ENCODE results near the gene RIMS4. TPM values are rescaled to one million over a fixed set of nuclear protein-coding genes. Genes with fewer than 3 reads are reported as not detected.

Gene RIMS4
- total and polyA plus RNA-seq, 2 donors: 0.14 to 0.21 TPM

DNA sequence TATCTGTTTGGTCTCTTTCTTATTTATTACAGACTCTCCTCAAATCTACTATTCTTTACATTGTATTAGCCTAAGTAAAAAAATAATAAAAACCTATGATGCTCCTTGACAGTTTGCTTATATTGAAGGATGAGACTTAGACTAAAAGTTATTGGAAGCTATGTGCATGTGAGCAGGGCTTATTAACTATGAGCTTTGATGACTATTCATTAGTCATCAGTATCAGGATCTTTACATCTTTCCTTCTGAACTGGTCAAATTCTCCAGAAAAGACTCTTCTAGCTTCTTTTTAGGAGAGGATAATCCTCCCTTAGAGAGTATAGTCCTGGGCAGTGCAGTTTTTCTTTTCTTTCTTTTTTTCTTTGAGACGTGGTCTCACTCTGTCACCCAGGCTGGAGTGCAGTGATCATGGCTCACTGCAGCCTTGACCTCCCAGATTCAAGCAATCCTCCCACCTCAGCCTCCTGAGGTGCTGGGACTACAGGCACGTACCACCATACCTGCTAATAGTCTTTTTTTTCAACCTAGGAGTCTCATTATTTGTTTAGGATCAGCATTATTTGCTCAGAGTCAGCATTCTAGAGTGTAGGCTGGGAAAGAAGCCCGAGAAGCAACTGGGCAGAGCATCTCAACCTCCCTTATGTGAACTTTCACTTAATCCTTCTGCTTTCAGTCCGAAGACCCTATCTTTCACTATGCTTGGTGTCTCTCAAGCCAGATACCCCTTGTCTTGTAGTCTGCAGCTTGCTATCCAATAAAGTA, 38.1 kb upstream of the RIMS4 start:
- Histone ChIP-seq H3K4me3 (ENCODE audit: low read length in 2 of 2) (no peak overlapping the region), H3K27me3 (ENCODE audit: control insufficient read depth in 2 of 2, insufficient read depth in 1 of 2, low read length in 1 of 2) (no peaks in the 10 kb centered on the region), H3K4me1 (ENCODE audit: control insufficient read depth in 2 of 2, insufficient read depth in 2 of 2, low read length in 2 of 2) (no peaks in the 10 kb centered on the region), H3K27ac (ENCODE audit: low read depth in 1 of 2, low read length in 1 of 2) (no peak overlapping the region), H3K9me3 (ENCODE audit: control insufficient read depth in 2 of 2, insufficient read depth in 1 of 2, low read length in 1 of 2) (no peaks in the 10 kb centered on the region), H3K36me3 (ENCODE audit: control insufficient read depth in 2 of 2, insufficient read depth in 2 of 2, low read length in 1 of 2) (no peaks in the 10 kb centered on the region)
- no peak for DNase-seq (ENCODE audit: low read depth in 6 of 9, low spot score in 9 of 9)
- WGBS: 93% methylated on average over 4 of the region's 4 CpGs

DNA sequence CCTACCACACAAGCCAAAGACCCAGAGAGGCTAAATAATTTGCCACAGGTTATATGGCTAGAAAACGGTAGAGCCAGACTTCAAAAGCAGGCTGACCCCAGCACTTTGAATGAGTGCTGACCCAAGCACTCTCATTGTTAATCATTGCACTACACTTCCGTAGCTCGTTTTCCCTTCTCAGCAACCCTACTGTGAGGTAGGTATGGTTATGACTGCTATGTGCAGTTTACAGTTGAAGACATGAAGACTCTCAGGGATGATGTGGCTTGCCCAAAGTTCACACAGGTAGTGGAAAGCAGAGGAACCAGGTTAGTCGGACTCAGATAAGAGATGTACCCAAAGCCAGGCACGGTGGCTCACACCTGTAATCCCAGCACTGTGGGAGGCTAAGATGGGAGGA, 33.5 kb upstream of the RIMS4 start:
- no peaks in the 10 kb centered on the region for H3K27me3 ChIP-seq (ENCODE audit: control insufficient read depth in 2 of 2, insufficient read depth in 1 of 2, low read length in 1 of 2)
- no peak overlapping the region for H3K27ac ChIP-seq (ENCODE audit: low read depth in 1 of 2, low read length in 1 of 2)
- WGBS: 91% methylated on average over 5 of the region's 5 CpGs
- no peaks in the 10 kb centered on the region for H3K36me3 ChIP-seq (ENCODE audit: control insufficient read depth in 2 of 2, insufficient read depth in 2 of 2, low read length in 1 of 2)
- no peaks in the 10 kb centered on the region for H3K9me3 ChIP-seq (ENCODE audit: control insufficient read depth in 2 of 2, insufficient read depth in 1 of 2, low read length in 1 of 2)
- no peak for DNase-seq (ENCODE audit: low read depth in 6 of 9, low spot score in 9 of 9)
- H3K4me3 ChIP-seq (ENCODE audit: low read length in 2 of 2): no peak overlapping the region
- no peaks in the 10 kb centered on the region for H3K4me1 ChIP-seq (ENCODE audit: control insufficient read depth in 2 of 2, insufficient read depth in 2 of 2, low read length in 2 of 2)

DNA sequence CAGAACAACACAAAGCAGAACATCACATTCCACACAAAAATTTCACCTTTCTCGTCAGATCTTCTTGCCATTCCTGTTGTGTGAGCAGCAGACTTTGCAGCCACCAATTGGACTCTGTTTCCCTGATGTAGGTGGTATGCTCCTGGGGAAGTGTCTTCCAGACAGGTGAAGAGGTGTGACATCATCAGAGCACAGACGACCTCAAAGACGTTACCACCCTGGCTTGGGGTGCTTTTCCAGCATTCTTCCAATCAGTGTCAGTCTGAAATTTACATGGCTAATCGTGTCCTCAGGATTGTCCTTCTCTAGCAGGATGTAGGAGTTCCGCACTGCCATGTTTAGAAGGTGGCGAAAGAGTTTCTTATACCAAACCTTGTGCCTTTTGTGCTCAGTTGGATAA, 31.6 kb upstream of the RIMS4 start:
- DNase-seq (ENCODE audit: low read depth in 6 of 9, low spot score in 9 of 9): no peak
- Histone ChIP-seq H3K27ac (ENCODE audit: low read depth in 1 of 2, low read length in 1 of 2) (no peak overlapping the region), H3K27me3 (ENCODE audit: control insufficient read depth in 2 of 2, insufficient read depth in 1 of 2, low read length in 1 of 2) (peaks cover 0 to 3% of the 10 kb centered on the region in 2 donors), H3K4me1 (ENCODE audit: control insufficient read depth in 2 of 2, insufficient read depth in 2 of 2, low read length in 2 of 2) (no peaks in the 10 kb centered on the region), H3K9me3 (ENCODE audit: control insufficient read depth in 2 of 2, insufficient read depth in 1 of 2, low read length in 1 of 2) (no peaks in the 10 kb centered on the region), H3K4me3 (ENCODE audit: low read length in 2 of 2) (no peak overlapping the region), H3K36me3 (ENCODE audit: control insufficient read depth in 2 of 2, insufficient read depth in 2 of 2, low read length in 1 of 2) (no peaks in the 10 kb centered on the region)
- 84% methylated on average over 6 of the region's 6 CpGs for WGBS

- no peak overlapping the region for H3K27ac ChIP-seq (ENCODE audit: low read depth in 1 of 2, low read length in 1 of 2)
- peaks cover 0 to 3% of the 10 kb centered on the region in 2 donors for H3K27me3 ChIP-seq (ENCODE audit: control insufficient read depth in 2 of 2, insufficient read depth in 1 of 2, low read length in 1 of 2)
- DNase-seq (ENCODE audit: low read depth in 6 of 9, low spot score in 9 of 9): no peak
- no peaks in the 10 kb centered on the region for H3K9me3 ChIP-seq (ENCODE audit: control insufficient read depth in 2 of 2, insufficient read depth in 1 of 2, low read length in 1 of 2)
- 94% methylated on average over 5 of the region's 5 CpGs for WGBS
- no peaks in the 10 kb centered on the region for H3K36me3 ChIP-seq (ENCODE audit: control insufficient read depth in 2 of 2, insufficient read depth in 2 of 2, low read length in 1 of 2)
- no peaks in the 10 kb centered on the region for H3K4me1 ChIP-seq (ENCODE audit: control insufficient read depth in 2 of 2, insufficient read depth in 2 of 2, low read length in 2 of 2)
- no peak overlapping the region for H3K4me3 ChIP-seq (ENCODE audit: low read length in 2 of 2)
These were observed 30.5 kb upstream of the RIMS4 start for GRCh38 chr20:44840826-44841225.

DNA sequence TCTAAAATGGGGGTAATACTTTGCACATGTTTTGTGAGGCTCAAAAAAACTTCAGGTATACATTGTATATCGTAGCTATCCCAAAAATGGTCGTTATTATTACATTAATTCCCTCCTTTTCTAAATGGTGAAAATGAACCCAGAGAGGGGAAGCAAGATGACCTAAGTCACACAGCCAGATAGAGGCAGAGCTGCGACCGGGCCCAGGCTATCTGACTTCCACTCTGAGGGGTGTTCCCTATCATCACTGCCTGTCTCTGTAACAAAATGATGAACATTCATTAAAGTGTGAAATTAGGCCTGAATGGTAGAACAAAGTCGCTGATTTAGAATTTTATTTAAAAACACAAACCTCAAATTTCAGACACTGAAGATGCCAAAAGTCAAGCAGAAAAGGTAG, 29.1 kb upstream of the RIMS4 start:
- Histone ChIP-seq H3K4me3 (ENCODE audit: low read length in 2 of 2) (no peak overlapping the region), H3K27ac (ENCODE audit: low read depth in 1 of 2, low read length in 1 of 2) (no peak overlapping the region), H3K9me3 (ENCODE audit: control insufficient read depth in 2 of 2, insufficient read depth in 1 of 2, low read length in 1 of 2) (no peaks in the 10 kb centered on the region), H3K36me3 (ENCODE audit: control insufficient read depth in 2 of 2, insufficient read depth in 2 of 2, low read length in 1 of 2) (no peaks in the 10 kb centered on the region), H3K27me3 (ENCODE audit: control insufficient read depth in 2 of 2, insufficient read depth in 1 of 2, low read length in 1 of 2) (peaks cover 0 to 3% of the 10 kb centered on the region in 2 donors), H3K4me1 (ENCODE audit: control insufficient read depth in 2 of 2, insufficient read depth in 2 of 2, low read length in 2 of 2) (no peaks in the 10 kb centered on the region)
- DNase-seq (ENCODE audit: low read depth in 6 of 9, low spot score in 9 of 9): no peak
- 86% methylated on average over 5 of the region's 5 CpGs for WGBS

GRCh38 chr20:44838521-44838920, 28.2 kb upstream of the RIMS4 start:
- peaks cover 0 to 3% of the 10 kb centered on the region in 2 donors for H3K27me3 ChIP-seq (ENCODE audit: control insufficient read depth in 2 of 2, insufficient read depth in 1 of 2, low read length in 1 of 2)
- WGBS: 92% methylated on average over 1 of the region's 1 CpG
- H3K36me3 ChIP-seq (ENCODE audit: control insufficient read depth in 2 of 2, insufficient read depth in 2 of 2, low read length in 1 of 2): no peaks in the 10 kb centered on the region

GRCh38 chr20:44837946-44838345, 27.6 kb upstream of the RIMS4 start:
- no peak overlapping the region for H3K27ac ChIP-seq (ENCODE audit: low read depth in 1 of 2, low read length in 1 of 2)
- H3K36me3 ChIP-seq (ENCODE audit: control insufficient read depth in 2 of 2, insufficient read depth in 2 of 2, low read length in 1 of 2): no peaks in the 10 kb centered on the region
- H3K4me1 ChIP-seq (ENCODE audit: control insufficient read depth in 2 of 2, insufficient read depth in 2 of 2, low read length in 2 of 2): no peaks in the 10 kb centered on the region
- peaks cover 0 to 3% of the 10 kb centered on the region in 2 donors for H3K27me3 ChIP-seq (ENCODE audit: control insufficient read depth in 2 of 2, insufficient read depth in 1 of 2, low read length in 1 of 2)
- H3K4me3 ChIP-seq (ENCODE audit: low read length in 2 of 2): no peak overlapping the region
- no peaks in the 10 kb centered on the region for H3K9me3 ChIP-seq (ENCODE audit: control insufficient read depth in 2 of 2, insufficient read depth in 1 of 2, low read length in 1 of 2)
- no peak for DNase-seq (ENCODE audit: low read depth in 6 of 9, low spot score in 9 of 9)
- 81% methylated on average over 3 of the region's 3 CpGs for WGBS

More at GRCh38 chr20:44838521-44838920, 28.2 kb upstream of the RIMS4 start:
- H3K4me1 ChIP-seq (ENCODE audit: control insufficient read depth in 2 of 2, insufficient read depth in 2 of 2, low read length in 2 of 2): no peaks in the 10 kb centered on the region
- DNase-seq (ENCODE audit: low read depth in 6 of 9, low spot score in 9 of 9): no peak
- no peak overlapping the region for H3K4me3 ChIP-seq (ENCODE audit: low read length in 2 of 2)
- H3K9me3 ChIP-seq (ENCODE audit: control insufficient read depth in 2 of 2, insufficient read depth in 1 of 2, low read length in 1 of 2): no peaks in the 10 kb centered on the region
- H3K27ac ChIP-seq (ENCODE audit: low read depth in 1 of 2, low read length in 1 of 2): no peak overlapping the region

GRCh38 chr20:44836601-44837120, 26.3 kb upstream of the RIMS4 start:
- 93% methylated on average over 12 of the region's 12 CpGs for WGBS
- Histone ChIP-seq H3K4me3 (ENCODE audit: low read length in 2 of 2) (no peak overlapping the region), H3K27ac (ENCODE audit: low read depth in 1 of 2, low read length in 1 of 2) (no peak overlapping the region), H3K4me1 (ENCODE audit: control insufficient read depth in 2 of 2, insufficient read depth in 2 of 2, low read length in 2 of 2) (no peaks in the 10 kb centered on the region), H3K9me3 (ENCODE audit: control insufficient read depth in 2 of 2, insufficient read depth in 1 of 2, low read length in 1 of 2) (no peaks in the 10 kb centered on the region), H3K27me3 (ENCODE audit: control insufficient read depth in 2 of 2, insufficient read depth in 1 of 2, low read length in 1 of 2) (peaks cover 0 to 11% of the 10 kb centered on the region in 2 donors), H3K36me3 (ENCODE audit: control insufficient read depth in 2 of 2, insufficient read depth in 2 of 2, low read length in 1 of 2) (no peaks in the 10 kb centered on the region)
- no peak for DNase-seq (ENCODE audit: low read depth in 6 of 9, low spot score in 9 of 9)

DNA sequence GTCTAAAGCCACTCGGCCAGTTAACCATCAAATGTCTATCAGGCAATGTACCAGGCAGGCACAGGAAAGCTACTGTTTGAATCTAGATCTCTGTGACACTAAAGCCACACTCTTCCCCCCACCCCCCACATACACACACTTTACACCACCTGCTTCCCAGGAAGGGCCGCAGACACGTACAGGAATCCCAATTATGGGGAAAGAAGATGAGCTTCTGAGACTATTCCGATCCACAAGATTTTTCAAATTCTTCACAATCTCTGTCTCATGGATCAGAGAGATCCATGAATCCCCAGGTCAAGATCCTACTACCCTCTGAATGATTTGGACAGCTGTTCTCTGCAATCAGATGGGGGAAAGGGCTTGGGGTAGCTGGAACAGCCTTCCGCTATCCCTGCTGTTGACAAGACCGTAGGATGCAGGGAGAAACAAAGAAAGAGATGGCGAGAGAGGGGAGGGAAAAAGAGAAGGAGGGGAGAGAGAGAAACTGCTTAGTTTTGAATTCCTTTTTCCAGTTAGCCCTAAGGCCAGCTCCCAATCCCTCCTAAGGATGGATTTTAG, 25.4 kb upstream of the RIMS4 start:
- Histone ChIP-seq H3K36me3 (ENCODE audit: control insufficient read depth in 2 of 2, insufficient read depth in 2 of 2, low read length in 1 of 2) (no peaks in the 10 kb centered on the region), H3K27ac (ENCODE audit: low read depth in 1 of 2, low read length in 1 of 2) (no peak overlapping the region), H3K4me1 (ENCODE audit: control insufficient read depth in 2 of 2, insufficient read depth in 2 of 2, low read length in 2 of 2) (no peaks in the 10 kb centered on the region), H3K9me3 (ENCODE audit: control insufficient read depth in 2 of 2, insufficient read depth in 1 of 2, low read length in 1 of 2) (no peaks in the 10 kb centered on the region), H3K4me3 (ENCODE audit: low read length in 2 of 2) (no peak overlapping the region), H3K27me3 (ENCODE audit: control insufficient read depth in 2 of 2, insufficient read depth in 1 of 2, low read length in 1 of 2) (peaks cover 0 to 14% of the 10 kb centered on the region in 2 donors)
- WGBS: 81% methylated on average over 7 of the region's 7 CpGs
- no peak for DNase-seq (ENCODE audit: low read depth in 6 of 9, low spot score in 9 of 9)

All from thymus (tissue), 11 donors.